ENCODE measurements around the gene MYCBPAP. TPM values are rescaled to one million over a fixed set of nuclear protein-coding genes. Genes with fewer than 3 reads are reported as not detected.

Gene MYCBPAP
- total RNA-seq, 4 donors from 2014 or later: 0.38 to 2.3 (median 0.54) TPM

- 83 to 86% methylated on average over 3 of the region's 3 CpGs for WGBS, 2 donors
- no peak for TF ChIP-seq POLR2A (IDR thresholded peaks at IDR 0.05)
- TF ChIP-seq, protein P1, sequence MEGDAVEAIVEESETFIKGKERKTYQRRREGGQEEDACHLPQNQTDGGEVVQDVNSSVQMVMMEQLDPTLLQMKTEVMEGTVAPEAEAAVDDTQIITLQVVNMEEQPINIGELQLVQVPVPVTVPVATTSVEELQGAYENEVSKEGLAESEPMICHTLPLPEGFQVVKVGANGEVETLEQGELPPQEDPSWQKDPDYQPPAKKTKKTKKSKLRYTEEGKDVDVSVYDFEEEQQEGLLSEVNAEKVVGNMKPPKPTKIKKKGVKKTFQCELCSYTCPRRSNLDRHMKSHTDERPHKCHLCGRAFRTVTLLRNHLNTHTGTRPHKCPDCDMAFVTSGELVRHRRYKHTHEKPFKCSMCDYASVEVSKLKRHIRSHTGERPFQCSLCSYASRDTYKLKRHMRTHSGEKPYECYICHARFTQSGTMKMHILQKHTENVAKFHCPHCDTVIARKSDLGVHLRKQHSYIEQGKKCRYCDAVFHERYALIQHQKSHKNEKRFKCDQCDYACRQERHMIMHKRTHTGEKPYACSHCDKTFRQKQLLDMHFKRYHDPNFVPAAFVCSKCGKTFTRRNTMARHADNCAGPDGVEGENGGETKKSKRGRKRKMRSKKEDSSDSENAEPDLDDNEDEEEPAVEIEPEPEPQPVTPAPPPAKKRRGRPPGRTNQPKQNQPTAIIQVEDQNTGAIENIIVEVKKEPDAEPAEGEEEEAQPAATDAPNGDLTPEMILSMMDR (IDR thresholded peaks at IDR 0.05): no peak
- DNase-seq (ENCODE audit: low spot score in 2 of 2): no peak
- H3K4me3 ChIP-seq (ENCODE audit: low read depth, poor library complexity, severe bottlenecking): no peak overlapping the region
- intact Hi-C loops (cut with DNase I; ENCODE audit: low total_unique reads): no loop called here
These were observed 6.1 kb downstream of the MYCBPAP start for GRCh38 chr17:50514388-50514787.

DNA sequence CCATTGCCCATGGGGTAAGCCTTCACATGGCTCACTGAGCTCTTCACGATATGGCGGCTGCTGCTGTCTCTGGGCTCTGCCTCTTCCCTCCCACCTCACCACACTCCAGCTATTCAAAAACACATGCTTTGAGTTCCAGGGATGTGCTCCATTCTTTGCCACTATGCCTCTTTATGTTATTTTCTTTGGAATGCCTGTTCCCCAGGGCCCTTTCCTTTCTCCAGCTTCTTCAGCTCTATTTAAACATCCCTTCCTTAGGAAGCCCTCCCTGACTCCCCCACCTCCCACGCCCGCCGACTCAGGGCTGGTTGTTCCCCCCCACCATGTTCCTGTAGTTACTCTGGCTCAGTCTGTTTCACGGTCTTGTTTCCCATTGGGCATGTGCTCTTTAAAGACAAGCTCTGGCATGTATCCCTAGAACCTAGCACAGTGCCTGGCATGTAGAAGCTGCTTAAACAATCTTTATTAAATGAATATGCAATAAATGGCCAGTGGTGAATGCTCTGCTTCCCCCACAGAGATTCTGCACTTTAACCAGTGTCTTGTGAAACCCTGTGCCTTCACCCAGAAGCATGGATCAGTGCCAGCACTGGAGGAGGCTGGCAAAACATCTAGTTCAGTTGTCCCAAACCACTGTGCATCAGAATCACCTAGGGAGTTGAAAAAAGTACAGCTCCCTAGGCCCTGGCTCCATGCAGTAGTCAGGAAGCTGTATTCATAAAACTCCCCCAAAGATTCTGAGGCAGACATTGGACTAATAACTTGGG, 6.9 kb downstream of the MYCBPAP start:
- intact Hi-C loops (cut with DNase I; ENCODE audit: low total_unique reads): no loop called here
- WGBS, 2 donors: 56 to 60% methylated on average over 6 of the region's 6 CpGs
- H3K4me3 ChIP-seq (ENCODE audit: low read depth, poor library complexity, severe bottlenecking): no peak overlapping the region
- TF ChIP-seq, protein P1 (IDR thresholded peaks at IDR 0.05): no peak
- DNase-seq (ENCODE audit: low spot score in 2 of 2): no peak

- no peak for DNase-seq (ENCODE audit: low spot score in 2 of 2)
- 73 to 89% methylated on average over 4 of the region's 4 CpGs for WGBS, 2 donors
These were observed 8.8 kb downstream of the MYCBPAP start for GRCh38 chr17:50517011-50517410.

GRCh38 chr17:50517504-50518383, 9.5 kb downstream of the MYCBPAP start:
- intact Hi-C loops (cut with DNase I; ENCODE audit: low total_unique reads): no loop called here
- 84 to 85% methylated on average over 8 of the region's 8 CpGs for WGBS, 2 donors
- no peak overlapping the region for H3K4me3 ChIP-seq (ENCODE audit: low read depth, poor library complexity, severe bottlenecking)
- no peak for DNase-seq (ENCODE audit: low spot score in 2 of 2)
- no peak for TF ChIP-seq POLR2A (IDR thresholded peaks at IDR 0.05)
- TF ChIP-seq, protein P1 (IDR thresholded peaks at IDR 0.05): no peak

More at GRCh38 chr17:50517011-50517410, 8.8 kb downstream of the MYCBPAP start:
- intact Hi-C loops (cut with DNase I; ENCODE audit: low total_unique reads): no loop called here
- TF ChIP-seq, protein P1 (IDR thresholded peaks at IDR 0.05): no peak
- TF ChIP-seq POLR2A (IDR thresholded peaks at IDR 0.05): no peak
- H3K4me3 ChIP-seq (ENCODE audit: low read depth, poor library complexity, severe bottlenecking): no peak overlapping the region

DNA sequence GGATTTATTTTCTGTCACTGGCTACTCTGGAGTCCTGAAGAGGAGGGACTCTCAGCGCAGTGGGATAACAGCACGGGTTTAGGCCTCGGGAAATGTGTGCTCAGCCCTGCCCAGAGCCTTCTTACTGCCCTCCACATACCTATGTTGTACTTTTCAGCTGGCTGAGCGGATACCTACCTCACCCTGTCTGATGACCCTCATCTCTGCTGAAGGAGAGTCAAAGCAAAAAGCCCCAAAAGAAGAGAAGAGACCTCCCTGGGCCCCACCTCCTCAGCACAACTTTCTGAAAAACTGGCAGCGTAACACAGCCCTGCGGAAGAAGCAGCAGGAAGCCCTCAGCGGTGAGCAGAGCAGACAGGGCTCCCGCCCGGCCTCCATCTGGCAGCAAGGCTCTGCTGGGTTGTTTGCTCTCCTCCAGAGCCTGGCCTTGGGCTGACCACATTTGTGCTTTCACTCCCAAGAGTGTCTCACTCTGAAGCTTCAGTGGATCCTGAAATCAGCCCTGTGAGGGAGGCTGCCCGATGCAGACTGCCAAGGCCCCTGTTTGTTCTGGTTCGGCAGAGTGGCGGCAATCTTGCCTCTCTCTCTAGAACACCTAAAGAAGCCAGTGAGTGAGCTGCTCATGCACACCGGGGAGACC, 10.3 kb downstream of the MYCBPAP start:
- intact Hi-C loops (cut with DNase I; ENCODE audit: low total_unique reads): no loop called here
- WGBS, 2 donors: 82 to 83% methylated on average over 12 to 13 of the region's 13 CpGs
- no peak for DNase-seq (ENCODE audit: low spot score in 2 of 2)
- no peak for TF ChIP-seq POLR2A (IDR thresholded peaks at IDR 0.05)
- TF ChIP-seq, protein P1 (IDR thresholded peaks at IDR 0.05): no peak
- no peak overlapping the region for H3K4me3 ChIP-seq (ENCODE audit: low read depth, poor library complexity, severe bottlenecking)

Data from lower leg skin (tissue), 4 donors.